Stimulated activated CD4-positive, alpha-beta T cell treated with anti-CD3 and anti-CD28 coated beads, TNF-alpha, amount 100 ng/mL, for 4 hours (primary cell): ENCODE measurements around the gene UPB1.

Experiments
- DNase-seq, 3 experiments: peaks; one replicate each; pipeline ENCODE4 v3.0.0-alpha.2; 2020; ENCODE audit warnings: low read depth in 3 of 3

Gene UPB1

GRCh38 chr22:24494528-24495364 is at the start of gene UPB1:
Gene UPB1 (plus strand): TSS chr22:24495332. CDS start chr22:24495404, 72 bp downstream.
- DNase-seq = no peak

DNA sequence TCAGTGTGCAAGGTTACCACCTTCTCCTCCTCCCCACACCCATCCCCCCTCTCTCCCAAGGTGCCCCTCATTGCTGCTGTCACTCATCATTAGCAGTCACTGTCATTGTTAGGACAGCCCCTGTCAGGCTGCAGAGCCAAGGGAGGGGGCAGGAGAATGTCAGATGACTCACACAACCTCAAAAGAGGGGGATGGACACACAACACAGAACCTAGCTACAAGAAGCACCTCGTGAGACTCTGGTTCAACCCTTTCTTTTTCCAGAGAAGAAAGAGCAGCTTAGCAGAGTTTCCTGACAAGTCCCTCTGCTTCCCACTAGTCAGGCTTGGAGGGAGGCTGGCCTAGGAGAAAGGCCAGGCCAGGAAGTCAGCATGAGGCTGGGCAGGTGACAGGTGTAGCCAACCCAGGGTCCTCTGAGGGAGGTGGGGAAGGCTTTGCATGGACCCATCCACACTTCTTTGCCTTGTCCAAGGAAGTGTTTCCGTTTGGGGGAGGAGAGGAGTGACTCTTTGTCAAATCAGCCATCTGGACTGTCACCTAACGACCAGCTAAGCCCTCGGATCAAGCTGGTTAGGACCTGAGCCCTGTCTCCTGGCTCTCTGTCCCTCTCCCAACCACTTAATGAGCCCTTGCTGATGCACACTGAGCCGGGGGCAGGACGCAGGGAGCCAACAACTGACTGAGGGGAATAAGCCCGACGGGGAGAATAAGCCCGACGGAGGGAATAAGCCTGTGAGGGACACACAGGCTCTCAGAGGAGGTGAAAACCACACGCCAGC is 49.5 kb upstream of the UPB1 start:
- DNase-seq = no peak

DNA sequence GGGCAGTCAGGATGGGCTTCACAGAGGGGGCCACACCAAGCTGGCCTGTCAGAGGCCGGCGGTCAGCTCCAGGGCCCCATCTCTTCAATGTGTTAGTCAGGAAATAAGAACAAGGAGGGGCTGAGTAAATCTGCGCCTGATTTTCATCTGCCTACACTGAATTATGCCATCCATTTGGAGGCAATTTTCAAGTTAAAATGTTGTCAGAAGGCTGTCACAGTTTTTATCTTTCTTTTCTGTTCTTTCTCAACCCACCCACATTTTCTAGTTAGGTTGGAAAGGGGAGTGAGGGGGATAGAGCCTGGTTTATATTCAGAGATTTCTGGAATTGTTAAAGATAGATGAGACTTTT is 48.9 kb upstream of the UPB1 start:
- no peak for DNase-seq

DNA sequence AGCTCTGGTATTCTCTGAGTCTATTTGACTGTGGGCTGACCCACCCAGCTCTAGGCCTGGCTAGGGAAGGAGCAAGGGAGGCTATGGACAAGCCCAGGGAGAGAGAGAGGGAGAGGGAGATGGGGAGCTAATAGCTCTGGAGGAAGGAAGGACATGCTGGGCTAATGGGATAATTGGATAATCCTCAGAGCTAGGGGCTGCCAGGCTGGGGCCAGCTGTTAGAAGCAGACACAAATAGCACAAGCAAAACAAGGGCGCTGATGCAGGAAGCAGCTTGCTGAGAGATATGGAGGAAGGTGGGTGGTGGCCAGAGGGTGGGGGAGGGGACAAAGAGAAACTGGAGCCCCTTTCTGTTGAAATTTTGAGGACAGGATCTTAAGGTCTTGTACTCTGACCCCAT is 44.5 kb upstream of the UPB1 start:
- no peak for DNase-seq

GRCh38 chr22:24451162-24451561 is 44.0 kb upstream of the UPB1 start:
- no peak for DNase-seq

DNA sequence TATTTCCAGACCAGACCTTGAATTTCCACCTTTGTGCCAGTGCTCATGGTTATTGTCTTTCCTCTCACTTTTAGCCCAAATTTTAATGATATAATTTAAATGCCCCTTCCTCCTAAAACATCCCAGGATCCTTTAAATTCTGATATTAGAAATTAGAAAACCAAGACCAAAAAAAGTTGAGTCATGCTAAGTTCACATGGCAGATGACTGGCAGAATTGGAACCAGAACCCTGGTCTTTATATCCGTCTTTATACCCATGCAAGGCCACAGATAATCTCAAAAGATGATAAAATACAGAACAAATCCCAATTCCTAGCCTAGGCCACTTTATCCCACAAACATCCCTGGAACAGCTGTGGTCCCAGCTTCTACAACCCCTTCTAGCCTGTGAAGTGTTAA is 41.3 kb upstream of the UPB1 start:
- DNase-seq = no peak

DNA sequence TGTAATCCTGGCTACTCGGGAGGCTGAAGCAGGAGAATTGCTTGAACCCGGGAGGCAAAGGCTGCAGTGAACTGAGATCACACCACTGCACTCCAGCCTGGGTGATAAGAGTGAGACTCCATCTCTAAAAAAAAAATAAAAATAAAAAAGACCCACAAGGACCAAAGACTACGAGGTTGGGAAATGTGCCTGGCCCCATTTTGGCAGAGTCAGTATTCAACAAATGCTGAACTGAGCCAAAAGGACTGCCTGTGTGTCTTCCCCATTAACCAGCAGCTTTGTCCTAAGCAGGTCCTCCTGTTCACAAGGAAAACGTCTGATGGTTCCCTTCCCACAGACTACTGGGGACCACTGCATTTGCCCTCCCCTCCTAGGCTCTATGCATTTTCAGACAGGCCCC is 40.1 kb upstream of the UPB1 start:
- DNase-seq = no peak

- no peak for DNase-seq
Measured at GRCh38 chr22:24455751-24456426, 39.2 kb upstream of the UPB1 start.

DNA sequence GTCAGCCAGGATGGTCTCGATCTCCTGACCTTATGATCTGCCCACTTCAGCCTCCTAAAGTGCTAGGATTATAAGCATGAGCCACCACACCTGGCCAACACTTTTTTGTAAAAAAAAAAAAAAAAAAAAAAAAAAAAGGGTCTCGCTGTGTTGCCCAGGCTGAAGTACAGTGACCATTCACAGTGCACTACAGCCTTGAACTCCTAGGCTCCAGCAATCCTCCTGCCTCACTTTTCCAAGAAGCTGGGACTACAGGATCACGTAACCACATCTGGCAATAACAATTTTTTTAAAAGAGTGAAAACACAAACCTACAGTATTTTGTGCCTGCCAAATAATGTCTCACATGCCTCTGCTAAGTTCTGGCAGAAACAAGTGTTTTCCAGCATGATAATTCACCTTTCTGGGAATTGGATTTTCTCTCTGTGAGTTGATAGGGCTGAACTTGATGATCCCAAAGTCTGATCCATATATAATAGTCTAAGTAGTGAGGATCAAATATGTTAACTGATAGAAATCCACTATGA is 37.2 kb upstream of the UPB1 start:
- no peak for DNase-seq

- DNase-seq = no peak
Measured at GRCh38 chr22:24459911-24460310, 35.2 kb upstream of the UPB1 start.

DNA sequence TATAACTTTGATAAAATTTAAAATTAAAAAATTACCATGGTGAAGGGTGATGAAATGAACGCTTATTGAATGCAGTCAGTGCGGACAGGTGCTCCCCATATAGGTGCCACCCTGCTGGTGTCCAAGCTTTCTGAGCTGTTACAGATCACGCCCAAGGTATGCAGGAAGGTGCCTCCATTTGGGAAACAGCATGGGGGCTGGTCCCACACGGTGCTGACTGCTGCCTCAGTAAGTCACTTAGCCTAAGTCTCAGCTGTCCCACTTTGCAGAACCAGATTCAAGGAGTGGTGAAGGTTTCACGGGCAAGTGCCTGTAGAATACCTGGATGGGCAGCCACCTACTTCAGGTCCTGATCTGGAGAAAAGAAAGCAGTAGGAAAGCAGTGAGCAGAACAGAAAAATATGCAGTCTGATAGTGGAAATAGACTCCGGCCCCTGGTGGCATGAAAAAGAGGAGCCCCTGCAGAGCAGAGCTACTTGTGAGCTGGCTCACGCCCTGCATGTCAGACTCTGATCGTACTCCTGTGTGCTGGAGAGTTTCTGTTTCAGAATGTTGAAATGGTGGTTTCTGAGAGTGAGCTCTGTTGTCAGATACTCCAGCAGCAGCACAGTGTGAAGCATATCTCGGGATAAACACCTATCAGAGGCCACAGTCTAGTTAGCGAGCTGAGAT is 34.6 kb upstream of the UPB1 start:
- no peak for DNase-seq

DNA sequence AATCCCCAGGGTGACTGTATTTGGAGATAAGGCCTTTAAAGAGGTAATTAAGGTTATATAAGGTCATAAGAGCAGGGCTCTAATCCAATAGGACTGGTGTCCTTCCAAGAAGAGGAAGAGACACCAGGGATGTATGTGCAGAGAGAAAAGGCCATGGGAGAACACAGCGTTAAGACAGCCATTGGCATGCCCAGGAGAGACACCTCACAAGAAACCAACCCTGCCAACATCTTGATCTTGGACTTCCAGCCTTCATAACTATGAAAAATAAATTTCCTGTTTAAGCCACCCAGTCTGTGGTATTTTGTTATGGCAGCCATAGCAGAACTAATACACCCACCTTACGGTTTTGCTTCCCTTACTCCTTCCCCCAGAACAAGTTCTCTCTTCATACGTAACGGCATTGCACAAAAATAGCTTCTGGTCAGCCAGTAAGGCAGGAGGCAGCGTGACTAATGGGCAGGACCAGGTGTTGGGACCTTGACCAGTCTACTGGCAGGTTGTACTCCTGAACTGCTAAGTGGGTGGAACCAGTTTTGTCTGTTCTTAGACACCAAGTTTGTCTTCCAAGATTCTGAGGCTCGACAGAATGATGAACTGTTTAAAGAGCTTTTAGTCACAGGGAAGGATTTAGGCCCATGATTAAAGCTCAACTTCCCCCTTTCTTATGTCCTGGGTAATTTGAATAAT is 31.9 kb upstream of the UPB1 start:
- no peak for DNase-seq

DNA sequence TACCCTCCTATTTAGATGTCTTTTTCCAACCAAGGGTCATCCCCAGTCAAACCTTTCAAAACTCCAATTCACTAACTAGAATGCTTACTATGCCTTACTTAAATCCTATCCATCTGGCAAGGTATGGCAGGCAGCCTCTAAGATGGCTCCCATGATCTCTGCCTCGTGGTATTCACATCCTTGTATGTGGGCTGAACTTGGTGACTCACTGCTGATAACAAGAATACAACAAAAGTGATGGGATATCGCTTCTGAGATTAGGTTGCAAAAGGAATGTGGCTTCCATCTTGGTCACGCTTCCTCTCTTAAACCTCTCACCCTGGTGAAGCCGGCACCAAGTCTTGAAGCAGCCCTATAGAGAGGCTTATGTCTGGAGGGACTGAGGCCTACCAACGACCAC is 29.6 kb upstream of the UPB1 start:
- DNase-seq = no peak

- no peak for DNase-seq
Measured at GRCh38 chr22:24465975-24466374, 29.2 kb upstream of the UPB1 start.

DNA sequence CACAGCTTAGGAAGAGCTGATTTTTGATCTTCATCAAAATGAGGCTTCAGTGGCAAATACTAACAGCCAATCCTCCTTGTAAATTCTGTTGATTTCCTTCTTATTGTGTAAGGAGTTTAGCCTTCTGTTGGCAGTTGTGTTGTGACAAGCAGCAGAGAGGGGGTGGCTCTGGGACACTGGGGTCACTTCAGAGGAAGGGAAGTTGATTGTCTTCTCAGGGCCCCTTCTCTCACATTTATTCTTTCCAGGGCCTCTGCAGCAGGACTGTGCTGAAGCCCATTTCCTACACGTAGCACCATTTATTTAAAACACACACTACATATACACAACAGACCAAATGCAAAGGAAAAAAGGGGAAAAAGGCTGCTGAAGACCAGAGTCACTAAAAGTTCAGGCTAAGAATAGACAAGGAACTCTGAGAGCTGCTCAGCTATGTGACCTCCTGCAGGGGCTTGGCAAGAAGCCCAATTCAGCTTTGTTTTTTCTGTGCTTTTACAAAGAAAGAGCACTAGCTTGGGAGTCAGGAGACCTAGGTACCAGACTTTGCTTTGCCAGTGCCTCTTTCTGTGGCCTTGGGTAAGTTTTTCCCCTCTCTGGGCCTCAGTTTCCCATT is 28.3 kb upstream of the UPB1 start:
- DNase-seq = no peak

GRCh38 chr22:24467340-24467739 is 27.8 kb upstream of the UPB1 start:
- no peak for DNase-seq

GRCh38 chr22:24471570-24471969 is 23.6 kb upstream of the UPB1 start:
- no peak for DNase-seq

DNA sequence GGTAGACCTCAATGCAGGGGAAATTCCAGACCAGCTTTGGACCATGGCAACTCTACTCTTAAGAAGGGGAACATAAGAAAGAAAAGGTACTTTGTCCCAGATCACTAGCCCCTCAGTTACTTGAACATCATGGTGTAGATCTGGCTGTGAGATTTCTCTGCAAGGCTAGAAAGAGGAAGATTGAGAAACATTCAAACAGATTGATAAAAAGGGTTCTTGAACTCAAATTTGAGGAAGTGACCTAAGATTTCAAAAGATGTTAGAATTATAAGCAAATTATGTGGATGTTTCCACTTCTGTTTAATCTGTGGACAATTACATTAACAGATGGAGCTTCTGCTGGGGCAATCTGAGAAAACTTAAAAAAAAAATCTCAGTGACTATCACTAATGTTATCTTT is 21.8 kb upstream of the UPB1 start:
- DNase-seq = no peak

DNA sequence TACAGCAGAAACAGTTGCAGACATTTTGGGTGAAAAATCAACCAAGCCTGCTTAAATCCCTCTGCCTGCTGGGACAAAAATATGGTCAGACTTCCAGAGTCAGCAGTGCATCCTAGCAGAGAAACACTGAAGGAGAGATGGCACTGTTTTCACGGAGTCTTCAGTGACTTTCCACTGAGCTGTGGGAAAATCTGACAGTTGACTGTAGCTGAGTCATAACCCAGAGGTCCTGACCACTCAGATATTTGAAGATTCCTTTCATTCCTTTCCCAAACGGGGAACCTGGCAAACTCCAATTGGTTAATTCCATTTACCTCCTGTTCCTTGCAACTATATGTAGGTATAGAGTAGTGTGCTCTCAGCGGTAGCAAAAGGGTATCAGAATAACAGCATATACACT is 20.9 kb upstream of the UPB1 start:
- DNase-seq = no peak

- DNase-seq = no peak
Measured at GRCh38 chr22:24474649-24475255, 20.4 kb upstream of the UPB1 start.
